HUES64 (cell line): ENCODE measurements around the gene GCAT.

ENCODE experiments used
- H3K27ac ChIP-seq: 2 replicates; pipeline ENCODE4 v1.7.0; 2013; ENCODE audit warnings: low read depth, low read length, inconsistent platforms
- H3K27me3 ChIP-seq: 2 replicates; pipeline ENCODE4 v1.6.1; 2013; ENCODE audit warnings: mild to moderate bottlenecking, low read length; ENCODE audit not compliant: insufficient read depth
- H3K36me3 ChIP-seq: 2 replicates; pipeline ENCODE4 v1.6.1; 2013; ENCODE audit warnings: mild to moderate bottlenecking, low read length; ENCODE audit not compliant: insufficient read depth
- H3K4me1 ChIP-seq: 2 replicates; pipeline ENCODE4 v1.6.1; 2013; ENCODE audit warnings: mild to moderate bottlenecking, low read length, moderate library complexity; ENCODE audit not compliant: insufficient read depth
- H3K4me3 ChIP-seq: 2 replicates; pipeline ENCODE4 v1.5.1; 2013; ENCODE audit warnings: mild to moderate bottlenecking, low read length, moderate library complexity
- H3K9ac ChIP-seq: 2 replicates; pipeline ENCODE4 v1.6.1; 2013; ENCODE audit warnings: mild to moderate bottlenecking, low read depth, low read length
- H3K9me3 ChIP-seq: 2 replicates; pipeline ENCODE4 v1.6.1; 2013; ENCODE audit warnings: low read depth, low read length; ENCODE audit not compliant: insufficient read depth
- WGBS: fragments of 150-250, 120-280 bp; methylation state at CpG from one replicate; pipeline ENCODE4 v1.1.7; 2013; ENCODE audit warnings: missing lambda C conversion rate; 5-methylcytosine and 5-hydroxymethylcytosine counted together

The GCAT gene

DNA sequence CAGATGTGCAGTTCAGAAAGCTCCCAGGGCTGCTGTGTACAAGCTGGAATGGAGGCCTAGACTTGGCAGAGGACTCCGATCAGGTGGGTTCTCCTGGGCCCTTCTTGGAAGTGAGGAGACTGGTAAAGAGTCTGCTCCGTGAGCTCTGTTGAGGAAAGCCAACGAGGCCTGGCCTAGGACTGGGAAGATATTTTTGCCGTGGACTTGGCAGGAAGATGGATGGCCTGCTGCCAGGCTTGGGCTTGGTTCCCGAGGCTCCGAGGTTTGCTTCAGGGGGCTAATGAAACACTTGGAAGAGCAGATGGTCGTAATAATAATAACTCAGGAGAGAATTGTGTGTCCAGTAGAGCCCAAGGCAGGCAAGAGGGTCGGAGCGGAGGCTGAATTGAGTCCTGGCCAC, 19.3 kb downstream of the GCAT start:
- H3K36me3 ChIP-seq: peaks cover 21% of the 10 kb centered on the region
- no peak overlapping the region for H3K9ac ChIP-seq
- H3K4me3 ChIP-seq: no peak overlapping the region
- H3K27ac ChIP-seq: no peak overlapping the region; the same call in 1 of the 2 replicates
- H3K4me1 ChIP-seq: peaks cover 15% of the 10 kb centered on the region
- H3K27me3 ChIP-seq: peaks cover 31% of the 10 kb centered on the region
- no peaks in the 10 kb centered on the region for H3K9me3 ChIP-seq
- 91% methylated on average over 9 of the region's 9 CpGs for WGBS

DNA sequence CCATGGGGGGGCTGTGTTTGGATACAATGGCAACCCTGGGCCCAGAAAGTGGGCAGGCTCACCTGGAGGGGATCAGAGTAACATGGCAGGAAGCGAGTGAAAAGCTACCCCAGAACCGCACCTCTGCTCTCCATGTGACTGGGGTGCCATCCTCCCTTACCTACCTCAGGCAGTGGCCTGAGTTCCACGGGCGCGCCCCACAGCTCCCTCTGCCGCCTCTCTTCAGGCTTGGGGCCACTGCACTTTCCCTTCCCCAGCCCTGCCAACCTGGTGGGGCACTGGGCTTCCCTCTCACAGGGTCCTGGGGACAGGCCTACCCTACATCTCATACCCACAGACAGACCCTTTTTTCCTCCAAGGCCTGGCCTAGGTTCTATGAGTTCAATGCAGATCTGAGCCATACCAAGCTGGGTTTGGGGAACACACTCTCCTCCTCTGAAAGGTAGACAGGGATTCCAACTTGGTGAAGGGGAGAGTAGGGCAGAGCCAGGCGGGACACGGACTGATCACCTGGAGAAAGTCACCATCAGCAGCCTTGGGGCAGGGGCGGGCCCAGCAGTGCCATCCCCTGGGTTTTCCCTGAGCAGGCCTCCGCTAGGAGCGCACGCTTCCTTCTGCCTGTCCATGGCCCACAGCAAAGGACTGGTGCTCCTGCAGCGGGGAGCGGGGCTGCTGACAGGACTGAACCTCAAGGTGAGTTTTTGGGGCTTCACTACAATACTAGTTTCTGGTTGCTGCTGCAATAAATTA, 22.5 kb downstream of the GCAT start:
- Histone ChIP-seq H3K9me3 (no peaks in the 10 kb centered on the region), H3K27me3 (peaks cover 6% of the 10 kb centered on the region), H3K9ac (no peak overlapping the region), H3K4me3 (no peak overlapping the region), H3K27ac (no peak overlapping the region), H3K36me3 (peaks cover 39% of the 10 kb centered on the region), H3K4me1 (no peaks in the 10 kb centered on the region)
- WGBS: 89% methylated on average over 14 of the region's 14 CpGs

DNA sequence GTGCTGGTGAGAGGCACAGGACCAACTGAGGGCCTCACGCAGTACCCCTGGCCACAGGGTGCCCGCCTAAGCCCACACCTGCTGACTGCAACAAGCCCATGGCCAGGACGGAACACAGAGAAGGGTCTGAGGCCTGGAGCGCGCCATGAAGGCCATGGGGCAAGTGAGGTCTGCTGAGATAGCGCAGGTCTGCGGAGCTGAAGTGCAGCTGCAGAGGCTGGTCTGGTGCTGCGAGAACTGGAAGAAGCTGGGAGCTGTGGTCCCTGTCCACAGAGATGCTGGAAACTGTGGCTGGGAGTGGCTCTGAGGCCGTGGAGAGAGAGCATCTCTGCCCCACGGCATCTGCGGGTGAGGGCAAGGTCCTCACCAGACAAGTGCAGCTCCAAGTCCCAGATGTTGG, 23.7 kb downstream of the GCAT start:
- Histone ChIP-seq H3K36me3 (peaks cover 39% of the 10 kb centered on the region), H3K9ac (no peak overlapping the region), H3K27ac (no peak overlapping the region), H3K9me3 (no peaks in the 10 kb centered on the region), H3K27me3 (no peaks in the 10 kb centered on the region), H3K4me3 (no peak overlapping the region), H3K4me1 (no peaks in the 10 kb centered on the region)
- 94% methylated on average over 11 of the region's 11 CpGs for WGBS

DNA sequence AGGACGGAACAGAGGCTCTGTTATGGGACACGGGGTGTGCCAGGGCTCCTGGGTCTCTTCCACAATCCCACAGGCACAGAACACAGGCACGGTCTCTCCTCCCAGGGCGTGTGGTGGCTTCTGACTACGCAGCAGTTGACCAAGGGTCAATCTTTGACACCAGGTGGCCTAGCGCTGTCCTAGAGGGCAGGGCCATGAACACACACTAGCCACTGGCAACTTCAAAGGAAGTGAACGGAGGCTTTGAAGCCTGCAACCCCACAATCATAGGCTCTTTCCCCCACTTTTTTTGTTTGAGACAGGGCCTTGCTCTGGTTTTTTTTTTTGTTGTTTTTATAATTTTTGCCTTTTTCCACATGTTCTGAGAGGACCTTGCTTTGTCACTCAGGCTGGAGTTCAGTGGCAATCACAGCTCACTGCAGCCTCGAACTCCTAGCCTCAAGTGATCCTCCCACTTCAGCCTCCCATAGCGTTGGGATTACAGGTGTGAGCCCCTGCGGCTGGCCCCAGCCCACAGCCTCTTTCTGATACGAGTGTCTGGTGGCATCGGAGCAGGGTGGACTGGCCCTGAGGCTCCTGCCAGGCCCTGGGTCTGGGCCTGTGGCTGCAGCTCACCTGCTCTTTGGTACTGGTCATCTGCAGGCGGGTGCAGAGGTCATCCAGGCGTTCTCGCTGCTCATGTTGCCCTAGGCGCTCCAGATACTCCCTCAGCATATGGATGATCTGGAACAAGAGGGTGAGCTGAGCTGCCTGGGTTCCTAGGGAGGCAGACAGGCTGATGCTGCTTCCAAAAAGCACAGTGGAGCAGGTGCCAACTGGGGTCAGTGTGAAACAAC, 24.5 kb downstream of the GCAT start:
- no peak overlapping the region for H3K27ac ChIP-seq
- no peaks in the 10 kb centered on the region for H3K4me1 ChIP-seq

DNA sequence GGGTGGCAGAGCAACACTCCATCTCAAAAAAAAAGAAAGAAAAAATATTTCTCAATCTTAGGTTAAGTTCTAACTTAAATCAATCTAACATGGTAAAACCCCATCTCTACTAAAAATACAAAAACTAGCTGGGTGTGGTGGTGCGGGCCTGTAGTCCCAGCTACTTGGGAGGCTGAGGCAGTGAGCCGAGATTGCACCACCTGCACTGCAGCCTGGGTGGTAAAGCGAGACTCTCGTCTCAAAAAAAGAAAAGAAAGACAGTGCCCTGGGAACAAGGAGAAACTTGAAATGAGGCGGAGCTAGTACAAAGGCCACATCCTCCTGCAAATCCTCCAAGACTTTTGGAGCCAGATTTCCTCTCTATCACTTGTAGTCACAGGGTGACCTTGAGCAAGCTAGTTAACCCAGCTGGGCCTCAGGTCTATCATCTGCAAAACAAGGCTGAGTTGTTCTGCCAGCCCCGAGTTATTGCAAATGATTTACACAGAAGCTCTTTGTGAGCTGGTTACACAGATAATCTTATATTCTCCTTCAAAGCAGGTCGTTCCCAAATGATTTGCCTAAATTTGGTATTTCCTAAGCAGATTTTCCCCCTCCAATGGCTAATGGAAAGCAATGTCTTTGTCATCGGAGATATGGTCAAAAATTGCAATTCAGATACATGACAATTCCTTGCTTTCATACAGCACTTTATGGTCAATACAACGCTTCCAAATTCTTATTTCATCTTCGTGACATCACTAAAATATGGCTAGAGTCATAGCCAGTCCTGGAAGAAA, 34.5 kb downstream of the GCAT start:
- Histone ChIP-seq H3K4me1 (no peaks in the 10 kb centered on the region), H3K4me3 (no peak overlapping the region), H3K27ac (no peak overlapping the region), H3K9ac (no peak overlapping the region), H3K36me3 (peaks cover 8% of the 10 kb centered on the region), H3K27me3 (no peaks in the 10 kb centered on the region), H3K9me3 (no peaks in the 10 kb centered on the region)
- WGBS: 93% methylated on average over 10 of the region's 10 CpGs

More for the DNA sequence above, 24.5 kb downstream of the GCAT start:
- Histone ChIP-seq H3K9me3 (no peaks in the 10 kb centered on the region), H3K9ac (no peak overlapping the region), H3K36me3 (peaks cover 43% of the 10 kb centered on the region), H3K4me3 (no peak overlapping the region), H3K27me3 (no peaks in the 10 kb centered on the region)
- 95% methylated on average over 16 of the region's 16 CpGs for WGBS

DNA sequence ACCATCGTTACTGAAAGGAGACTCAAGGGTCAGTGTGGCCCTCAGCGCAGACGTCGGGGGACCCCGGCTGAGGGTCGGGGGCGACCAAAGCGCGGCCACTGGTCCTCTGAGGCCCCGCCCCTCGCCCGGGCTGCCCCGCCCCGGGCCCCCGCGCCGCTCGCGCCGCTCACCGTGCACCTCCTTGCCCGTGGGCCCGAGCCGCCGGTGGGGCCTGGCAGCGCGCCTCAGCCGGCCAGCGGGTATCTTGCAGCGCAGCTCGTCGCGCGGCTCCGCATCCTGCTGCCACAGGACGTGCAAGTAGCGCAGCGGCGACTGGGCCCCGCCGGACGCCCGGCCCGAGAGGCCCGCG, 36.0 kb downstream of the GCAT start:
- Histone ChIP-seq H3K4me3 (peak overlapping the region; percentile 75), H3K36me3 (peaks cover 6% of the 10 kb centered on the region), H3K27me3 (no peaks in the 10 kb centered on the region), H3K4me1 (no peaks in the 10 kb centered on the region), H3K27ac (peak overlapping the region; percentile 62; the same call in 1 of the 2 replicates), H3K9me3 (no peaks in the 10 kb centered on the region), H3K9ac (peak overlapping the region; percentile 58)
- WGBS: under 1% methylated on average over 46 of the region's 46 CpGs

DNA sequence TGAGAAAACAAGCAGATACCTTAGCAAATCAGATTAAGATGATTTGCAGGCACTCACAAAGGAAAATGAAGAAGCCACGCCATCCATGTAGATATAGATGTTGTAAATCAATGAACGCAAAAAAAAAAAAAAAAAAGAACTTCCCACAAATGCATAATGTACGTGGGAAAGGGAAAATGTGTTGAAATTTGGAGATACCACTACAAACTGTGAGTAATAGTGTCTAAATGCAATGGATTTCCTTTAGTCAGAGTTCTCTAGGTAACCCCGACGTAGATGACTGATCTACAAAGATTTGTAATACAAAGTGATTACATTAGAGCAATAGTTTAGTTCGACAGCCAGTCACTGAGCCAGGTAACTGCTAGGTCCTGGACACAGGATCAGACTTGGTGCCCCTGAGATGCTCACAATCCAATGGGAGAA, 37.2 kb downstream of the GCAT start:
- Histone ChIP-seq H3K4me3 (peak overlapping the region; percentile 75), H3K4me1 (no peaks in the 10 kb centered on the region), H3K36me3 (peaks cover 2% of the 10 kb centered on the region), H3K9ac (no peak overlapping the region), H3K9me3 (no peaks in the 10 kb centered on the region), H3K27ac (no peak overlapping the region), H3K27me3 (no peaks in the 10 kb centered on the region)
- 97% methylated on average over 4 of the region's 6 CpGs for WGBS

DNA sequence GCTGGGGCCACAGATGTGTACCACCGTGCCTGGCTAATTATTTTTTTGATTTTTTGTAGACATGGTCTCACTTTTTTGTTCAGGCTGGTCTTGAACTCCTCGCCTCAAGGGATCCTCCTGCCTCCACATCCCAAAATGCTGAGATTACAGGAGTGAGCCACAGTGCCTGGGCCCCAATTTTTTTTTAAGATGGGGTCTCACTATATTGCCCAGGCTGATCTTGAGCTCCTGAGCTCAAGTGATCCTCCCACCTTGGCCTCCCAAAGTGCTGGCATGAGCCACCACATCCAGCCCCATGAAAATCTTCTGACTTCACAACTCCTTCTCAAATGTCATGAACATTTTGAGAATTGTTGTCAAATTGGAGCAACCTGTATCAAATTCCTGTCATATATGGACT, 38.7 kb downstream of the GCAT start:
- 92% methylated on average over 2 of the region's 2 CpGs for WGBS
- Histone ChIP-seq H3K36me3 (peaks cover 10% of the 10 kb centered on the region), H3K4me3 (no peak overlapping the region), H3K9ac (no peak overlapping the region), H3K27me3 (no peaks in the 10 kb centered on the region), H3K4me1 (peaks cover 6% of the 10 kb centered on the region; the same call in 1 of the 2 replicates), H3K9me3 (no peaks in the 10 kb centered on the region), H3K27ac (no peak overlapping the region)

DNA sequence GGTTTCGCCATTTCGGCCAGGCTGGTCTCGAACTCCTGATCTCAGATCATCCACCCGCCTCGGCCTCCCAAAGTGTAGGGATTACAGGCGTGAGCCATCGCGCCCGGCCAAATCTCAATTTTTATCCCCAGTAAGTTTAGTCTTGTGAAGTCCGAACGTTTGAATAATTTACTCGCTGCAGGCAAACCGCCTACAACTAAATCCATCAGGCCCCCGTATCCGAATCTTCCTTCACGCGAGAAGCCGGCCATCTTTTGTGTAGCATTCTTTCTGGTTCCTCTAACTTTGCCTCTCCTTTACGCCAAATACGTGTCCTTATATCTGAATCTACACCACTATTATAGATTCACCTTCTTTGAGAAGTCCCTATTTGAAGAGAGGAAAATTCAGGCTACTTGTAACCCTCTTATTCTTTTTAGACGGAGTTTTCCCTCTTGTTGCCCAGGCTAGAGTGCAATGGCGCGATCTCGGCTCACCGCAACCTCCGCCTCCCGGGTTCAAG, 40.9 kb downstream of the GCAT start:
- Histone ChIP-seq H3K36me3 (peaks cover 32% of the 10 kb centered on the region), H3K4me3 (peak overlapping the region; percentile 84), H3K27me3 (no peaks in the 10 kb centered on the region), H3K9me3 (no peaks in the 10 kb centered on the region), H3K9ac (peak overlapping the region; percentile 95), H3K4me1 (peaks cover 6% of the 10 kb centered on the region; the same call in 1 of the 2 replicates), H3K27ac (peak overlapping the region; percentile 89)
- WGBS: 34% methylated on average over 27 of the region's 27 CpGs

DNA sequence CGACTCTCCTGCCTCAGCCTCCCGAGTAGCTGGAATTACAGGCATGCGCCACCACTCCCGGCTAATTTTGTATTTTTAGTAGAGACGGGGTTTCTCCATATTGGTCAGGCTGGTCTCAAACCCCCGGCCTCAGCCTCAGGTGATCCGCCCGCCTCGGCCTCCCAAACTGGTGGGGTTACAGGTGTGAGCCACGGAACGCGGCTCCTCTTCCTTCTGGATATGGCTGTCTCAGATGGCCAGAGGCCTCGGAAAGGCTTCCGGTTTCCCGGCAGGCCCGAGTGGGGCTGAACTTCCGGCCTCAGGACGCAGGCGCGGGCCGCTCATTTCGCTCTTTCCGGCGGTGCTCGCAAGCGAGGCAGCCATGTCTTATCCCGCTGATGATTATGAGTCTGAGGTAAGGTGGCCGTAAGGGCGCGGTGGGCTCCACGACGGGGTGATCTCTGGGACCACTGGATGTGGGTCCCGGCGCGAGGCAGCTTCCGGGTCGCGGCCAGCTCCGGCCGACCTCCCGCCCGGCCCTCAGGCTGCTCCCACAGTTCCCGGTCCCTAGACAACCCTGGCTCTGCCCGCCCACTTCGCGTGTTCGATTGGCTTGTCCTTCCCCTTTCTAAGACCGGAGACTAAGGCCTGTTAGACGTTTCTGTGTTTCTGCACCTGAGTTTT, 41.5 kb downstream of the GCAT start, which contains the start of gene EIF3L:
Gene EIF3L, plus strand, starts transcription at position 331 of the 663 bp plus-strand sequence. Its CDS starts 31 bp downstream, at position 362.
- Histone ChIP-seq H3K27ac (peak within 1 kb of the TSS; percentile 89), H3K9me3 (no peaks in the 10 kb centered on the region), H3K27me3 (no peaks in the 10 kb centered on the region), H3K4me1 (peaks cover 6% of the 10 kb centered on the region; the same call in 1 of the 2 replicates), H3K4me3 (peak within 1 kb of the TSS; percentile 84), H3K9ac (peak within 1 kb of the TSS; percentile 95), H3K36me3 (peaks cover 38% of the 10 kb centered on the region)
- WGBS: under 1% methylated on average over 49 of the region's 49 CpGs
